ENCODE measurements around the gene ZNF729. TPM values are rescaled to one million over a fixed set of nuclear protein-coding genes. Genes with fewer than 3 reads are reported as not detected.
"Not testable (repeated sequence)": the region's sequence is repeated elsewhere in the genome, so short reads cannot be mapped to it uniquely, and the experiment has no call there.

ZNF729 gene
- total RNA-seq, 1 donor from 2014 or later = not detected

DNA sequence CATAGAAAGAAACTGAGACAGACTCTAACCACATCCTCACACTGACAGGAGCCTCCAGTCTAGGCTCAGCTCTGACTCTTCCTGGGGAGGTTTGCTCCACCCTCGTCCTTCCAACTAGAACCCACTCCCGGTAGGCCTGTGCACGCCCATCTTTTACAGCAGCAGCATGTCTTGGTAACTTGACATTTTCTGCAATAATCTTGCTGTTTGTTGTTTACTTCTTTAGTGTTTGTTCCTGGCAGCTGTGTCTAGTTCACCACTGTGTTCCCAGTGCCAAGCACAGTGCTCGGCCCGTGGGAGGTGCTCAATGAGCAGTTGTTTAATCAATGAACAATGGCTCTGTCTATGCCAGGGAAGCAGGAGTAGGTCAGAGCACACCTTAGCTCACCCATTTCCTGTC is 23.1 kb upstream of the ZNF729 start:
- TF ChIP-seq, protein P1, sequence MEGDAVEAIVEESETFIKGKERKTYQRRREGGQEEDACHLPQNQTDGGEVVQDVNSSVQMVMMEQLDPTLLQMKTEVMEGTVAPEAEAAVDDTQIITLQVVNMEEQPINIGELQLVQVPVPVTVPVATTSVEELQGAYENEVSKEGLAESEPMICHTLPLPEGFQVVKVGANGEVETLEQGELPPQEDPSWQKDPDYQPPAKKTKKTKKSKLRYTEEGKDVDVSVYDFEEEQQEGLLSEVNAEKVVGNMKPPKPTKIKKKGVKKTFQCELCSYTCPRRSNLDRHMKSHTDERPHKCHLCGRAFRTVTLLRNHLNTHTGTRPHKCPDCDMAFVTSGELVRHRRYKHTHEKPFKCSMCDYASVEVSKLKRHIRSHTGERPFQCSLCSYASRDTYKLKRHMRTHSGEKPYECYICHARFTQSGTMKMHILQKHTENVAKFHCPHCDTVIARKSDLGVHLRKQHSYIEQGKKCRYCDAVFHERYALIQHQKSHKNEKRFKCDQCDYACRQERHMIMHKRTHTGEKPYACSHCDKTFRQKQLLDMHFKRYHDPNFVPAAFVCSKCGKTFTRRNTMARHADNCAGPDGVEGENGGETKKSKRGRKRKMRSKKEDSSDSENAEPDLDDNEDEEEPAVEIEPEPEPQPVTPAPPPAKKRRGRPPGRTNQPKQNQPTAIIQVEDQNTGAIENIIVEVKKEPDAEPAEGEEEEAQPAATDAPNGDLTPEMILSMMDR (IDR thresholded peaks at IDR 0.05) = no peak
- H3K27ac ChIP-seq = no peak overlapping the region
- no peaks in the 10 kb centered on the region for H3K27me3 ChIP-seq
- no peaks in the 10 kb centered on the region for H3K36me3 ChIP-seq
- no peaks in the 10 kb centered on the region for H3K9me3 ChIP-seq
- H3K4me1 ChIP-seq = no peaks in the 10 kb centered on the region
- no peak overlapping the region for H3K4me3 ChIP-seq
- intact Hi-C loops (cut with DNase I) = no loop called here
- DNase-seq (ENCODE audit: low spot score in 2 of 2) = no peak

DNA sequence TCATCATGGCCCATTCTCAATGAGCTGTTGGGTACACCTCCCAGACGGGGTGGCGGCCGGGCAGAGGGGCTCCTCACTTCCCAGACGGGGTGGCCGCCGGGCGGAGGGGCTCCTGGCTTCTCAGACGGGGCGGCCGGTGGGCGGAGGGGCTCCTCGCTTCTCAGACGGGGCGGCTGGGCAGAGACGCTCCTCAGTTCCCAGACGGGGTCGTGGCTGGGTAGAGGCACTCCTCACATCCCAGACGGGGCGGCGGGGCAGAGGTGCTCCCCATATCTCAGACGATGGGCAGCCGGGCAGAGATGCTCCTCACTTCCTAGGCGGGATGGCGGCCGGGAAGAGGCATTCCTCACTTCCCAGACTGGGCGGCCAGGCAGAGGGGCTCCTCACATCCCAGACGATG is 35.3 kb downstream of the ZNF729 start:
- H3K4me1 ChIP-seq; H3K9me3 ChIP-seq; DNase-seq (ENCODE audit: low spot score in 2 of 2): not testable (repeated sequence)

DNA sequence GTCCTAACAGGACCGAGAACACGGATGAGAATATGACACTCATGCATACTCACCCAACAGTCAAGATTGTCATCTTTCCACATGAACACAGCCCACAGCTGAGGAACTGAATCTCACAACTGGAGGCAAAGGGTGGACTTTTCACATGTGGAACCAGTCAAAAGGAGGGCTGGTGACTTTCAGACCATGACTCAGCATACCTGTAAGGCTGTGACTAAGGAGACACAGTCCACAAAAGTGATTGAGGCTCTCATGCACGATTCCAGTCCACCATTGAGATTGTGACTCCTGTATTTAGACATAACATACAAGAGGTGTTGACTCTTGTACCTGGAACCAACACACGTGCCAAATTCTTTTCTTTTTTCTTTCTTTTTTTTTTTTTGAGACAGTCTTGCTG is 40.0 kb downstream of the ZNF729 start:
- H3K27me3 ChIP-seq = no peaks in the 10 kb centered on the region
- H3K27ac ChIP-seq = no peak overlapping the region
- TF ChIP-seq, protein P1 (IDR thresholded peaks at IDR 0.05) = no peak
- DNase-seq (ENCODE audit: low spot score in 2 of 2) = no peak
- no peaks in the 10 kb centered on the region for H3K4me1 ChIP-seq
- H3K9me3 ChIP-seq = no peaks in the 10 kb centered on the region
- intact Hi-C loops (cut with DNase I) = no loop called here
- H3K4me3 ChIP-seq = no peak overlapping the region
- H3K36me3 ChIP-seq = no peaks in the 10 kb centered on the region

More for the DNA sequence above, 35.3 kb downstream of the ZNF729 start:
- intact Hi-C loops (cut with DNase I); H3K4me3 ChIP-seq; H3K36me3 ChIP-seq; H3K27ac ChIP-seq; H3K27me3 ChIP-seq: not testable (repeated sequence)

DNA sequence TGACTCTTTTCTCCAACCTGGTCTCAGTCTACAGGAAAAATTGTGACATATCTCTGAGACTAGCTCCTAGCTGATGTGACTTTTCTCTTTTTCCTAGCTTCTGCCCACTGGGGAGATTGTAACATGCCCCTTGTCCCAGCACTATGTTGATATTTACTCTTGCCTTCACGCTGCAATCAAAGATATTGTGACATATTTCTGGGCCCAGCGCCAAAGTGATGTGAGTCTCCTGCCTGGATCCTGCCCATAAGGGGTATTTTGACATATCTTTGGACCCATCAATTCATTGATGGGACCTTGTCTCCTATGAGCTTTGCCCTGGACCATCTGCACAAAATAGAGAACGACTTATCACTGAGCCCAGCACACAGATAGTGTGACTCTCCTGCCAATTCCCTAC is 41.1 kb downstream of the ZNF729 start:
- intact Hi-C loops (cut with DNase I) = no loop called here
- TF ChIP-seq, protein P1 (IDR thresholded peaks at IDR 0.05) = no peak

DNA sequence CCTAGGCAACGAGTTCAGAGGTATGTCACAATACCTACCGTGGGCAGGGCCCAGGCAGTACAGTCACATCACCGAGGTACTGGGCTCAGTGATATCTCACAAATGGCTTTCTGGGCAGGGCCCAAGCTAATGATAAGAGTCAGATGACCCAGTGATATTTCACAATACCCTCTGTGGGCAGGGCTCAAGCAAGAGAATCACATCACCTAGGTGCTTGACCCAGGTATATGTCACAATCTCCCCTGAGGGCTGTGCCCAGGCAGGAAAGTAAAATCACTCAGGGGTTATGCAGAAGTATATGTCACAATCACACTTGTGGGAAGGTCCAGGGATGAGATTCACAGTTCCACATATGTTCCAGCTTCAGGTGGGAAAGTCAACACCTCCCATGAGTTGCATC is 45.3 kb downstream of the ZNF729 start:
- no peak for DNase-seq (ENCODE audit: low spot score in 2 of 2)
- no peaks in the 10 kb centered on the region for H3K36me3 ChIP-seq
- no peaks in the 10 kb centered on the region for H3K9me3 ChIP-seq
- no peak overlapping the region for H3K4me3 ChIP-seq
- no peaks in the 10 kb centered on the region for H3K4me1 ChIP-seq
- no peaks in the 10 kb centered on the region for H3K27me3 ChIP-seq
- intact Hi-C loops (cut with DNase I) = no loop called here
- no peak overlapping the region for H3K27ac ChIP-seq
- TF ChIP-seq, protein P1 (IDR thresholded peaks at IDR 0.05) = no peak

More for the DNA sequence above, 41.1 kb downstream of the ZNF729 start:
- DNase-seq (ENCODE audit: low spot score in 2 of 2) = no peak
- H3K27me3 ChIP-seq = no peaks in the 10 kb centered on the region
- no peak overlapping the region for H3K27ac ChIP-seq
- H3K4me1 ChIP-seq = no peaks in the 10 kb centered on the region
- H3K4me3 ChIP-seq = no peak overlapping the region
- no peaks in the 10 kb centered on the region for H3K9me3 ChIP-seq
- no peaks in the 10 kb centered on the region for H3K36me3 ChIP-seq

DNA sequence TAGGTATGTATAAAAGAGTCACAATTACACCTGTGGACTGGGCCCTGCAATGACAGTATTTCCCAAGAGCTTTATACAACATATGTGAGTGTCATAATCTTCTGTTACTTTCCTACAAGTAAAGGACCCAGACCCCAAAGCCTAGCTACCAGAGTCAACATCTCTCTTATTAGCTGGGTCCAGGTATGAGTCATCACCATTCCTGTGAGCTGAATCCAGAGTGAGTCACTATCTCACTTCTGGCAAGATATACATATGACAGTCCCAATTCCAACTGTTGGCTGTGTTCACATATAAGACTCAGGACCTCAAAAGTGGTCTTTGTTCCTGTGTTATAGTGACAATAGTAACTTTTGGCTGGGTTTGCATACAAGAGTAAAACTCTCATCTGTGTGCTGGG is 46.7 kb downstream of the ZNF729 start:
- H3K27me3 ChIP-seq = no peaks in the 10 kb centered on the region
- intact Hi-C loops (cut with DNase I) = no loop called here
- no peak overlapping the region for H3K27ac ChIP-seq
- no peak for DNase-seq (ENCODE audit: low spot score in 2 of 2)
- TF ChIP-seq, protein P1 (IDR thresholded peaks at IDR 0.05) = no peak
- H3K4me3 ChIP-seq = no peak overlapping the region
- H3K36me3 ChIP-seq = no peaks in the 10 kb centered on the region
- H3K4me1 ChIP-seq = no peaks in the 10 kb centered on the region
- no peaks in the 10 kb centered on the region for H3K9me3 ChIP-seq
